ENCODE data around the gene ADGRG1. TPM values are rescaled to one million over a fixed set of nuclear protein-coding genes. Genes with fewer than 3 reads are reported as not detected.

ADGRG1 gene
- total RNA-seq, 4 donors from 2014 or later = 6.5 to 87.0 (median 7.8) TPM

DNA sequence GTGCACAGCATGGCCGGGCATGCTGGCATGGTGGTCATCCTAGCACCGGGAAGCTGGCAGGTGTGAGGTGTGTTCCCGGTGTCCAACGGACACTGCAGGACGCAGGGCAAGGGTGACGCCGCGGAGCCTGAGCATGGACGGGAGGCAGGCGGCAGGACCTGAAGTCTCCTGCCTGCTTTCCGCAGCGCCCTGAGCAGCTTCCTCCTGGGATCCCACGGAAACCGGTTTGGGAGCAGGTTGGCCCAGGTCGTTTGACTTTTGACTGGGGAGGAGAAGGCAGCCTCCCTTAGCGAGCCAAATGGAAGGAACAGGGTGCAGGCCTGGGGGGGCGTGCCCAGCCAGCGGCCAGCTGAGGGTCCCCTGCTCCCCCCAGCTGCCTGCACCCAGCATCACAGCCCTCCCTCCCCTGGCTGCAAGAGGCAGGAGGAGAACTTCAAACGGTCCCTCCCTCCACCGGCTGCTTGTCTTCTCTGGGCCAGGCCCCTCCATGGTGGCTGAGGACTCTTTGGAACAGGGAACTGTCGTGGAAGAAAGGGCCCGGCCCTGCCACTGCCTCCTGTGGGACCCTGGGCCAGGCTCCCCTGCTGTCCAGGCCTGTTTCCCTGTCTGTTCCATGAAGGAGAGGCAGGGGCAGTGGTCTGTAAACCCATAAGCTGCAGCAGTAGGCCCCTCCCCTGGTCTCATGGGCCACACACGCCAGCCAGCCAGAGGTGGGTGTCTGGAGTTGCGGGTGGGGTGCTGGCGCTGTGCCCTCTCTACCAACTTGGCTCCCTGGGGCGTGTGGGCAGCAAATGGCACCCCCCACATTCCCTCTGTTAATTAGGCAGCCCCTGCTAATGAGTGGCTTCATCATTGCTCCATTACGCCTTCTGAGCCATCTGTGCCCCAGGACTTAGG, 7.8 kb upstream of the ADGRG1 start:
- intact Hi-C loops (cut with DNase I; ENCODE audit: low total_unique reads) = no loop called here
- TF ChIP-seq, protein P1, sequence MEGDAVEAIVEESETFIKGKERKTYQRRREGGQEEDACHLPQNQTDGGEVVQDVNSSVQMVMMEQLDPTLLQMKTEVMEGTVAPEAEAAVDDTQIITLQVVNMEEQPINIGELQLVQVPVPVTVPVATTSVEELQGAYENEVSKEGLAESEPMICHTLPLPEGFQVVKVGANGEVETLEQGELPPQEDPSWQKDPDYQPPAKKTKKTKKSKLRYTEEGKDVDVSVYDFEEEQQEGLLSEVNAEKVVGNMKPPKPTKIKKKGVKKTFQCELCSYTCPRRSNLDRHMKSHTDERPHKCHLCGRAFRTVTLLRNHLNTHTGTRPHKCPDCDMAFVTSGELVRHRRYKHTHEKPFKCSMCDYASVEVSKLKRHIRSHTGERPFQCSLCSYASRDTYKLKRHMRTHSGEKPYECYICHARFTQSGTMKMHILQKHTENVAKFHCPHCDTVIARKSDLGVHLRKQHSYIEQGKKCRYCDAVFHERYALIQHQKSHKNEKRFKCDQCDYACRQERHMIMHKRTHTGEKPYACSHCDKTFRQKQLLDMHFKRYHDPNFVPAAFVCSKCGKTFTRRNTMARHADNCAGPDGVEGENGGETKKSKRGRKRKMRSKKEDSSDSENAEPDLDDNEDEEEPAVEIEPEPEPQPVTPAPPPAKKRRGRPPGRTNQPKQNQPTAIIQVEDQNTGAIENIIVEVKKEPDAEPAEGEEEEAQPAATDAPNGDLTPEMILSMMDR (IDR thresholded peaks at IDR 0.05) = no peak
- no peak for TF ChIP-seq POLR2A (IDR thresholded peaks at IDR 0.05)
- H3K4me1 ChIP-seq = peaks cover 0 to 16% of the 10 kb centered on the region in 2 donors
- no peaks in the 10 kb centered on the region for H3K9me3 ChIP-seq
- no peaks in the 10 kb centered on the region for H3K36me3 ChIP-seq
- peak; percentile 11 to 12 for DNase-seq
- no peaks in the 10 kb centered on the region for H3K27me3 ChIP-seq
- no peak overlapping the region for H3K27ac ChIP-seq
- no peak overlapping the region for H3K4me3 ChIP-seq

DNA sequence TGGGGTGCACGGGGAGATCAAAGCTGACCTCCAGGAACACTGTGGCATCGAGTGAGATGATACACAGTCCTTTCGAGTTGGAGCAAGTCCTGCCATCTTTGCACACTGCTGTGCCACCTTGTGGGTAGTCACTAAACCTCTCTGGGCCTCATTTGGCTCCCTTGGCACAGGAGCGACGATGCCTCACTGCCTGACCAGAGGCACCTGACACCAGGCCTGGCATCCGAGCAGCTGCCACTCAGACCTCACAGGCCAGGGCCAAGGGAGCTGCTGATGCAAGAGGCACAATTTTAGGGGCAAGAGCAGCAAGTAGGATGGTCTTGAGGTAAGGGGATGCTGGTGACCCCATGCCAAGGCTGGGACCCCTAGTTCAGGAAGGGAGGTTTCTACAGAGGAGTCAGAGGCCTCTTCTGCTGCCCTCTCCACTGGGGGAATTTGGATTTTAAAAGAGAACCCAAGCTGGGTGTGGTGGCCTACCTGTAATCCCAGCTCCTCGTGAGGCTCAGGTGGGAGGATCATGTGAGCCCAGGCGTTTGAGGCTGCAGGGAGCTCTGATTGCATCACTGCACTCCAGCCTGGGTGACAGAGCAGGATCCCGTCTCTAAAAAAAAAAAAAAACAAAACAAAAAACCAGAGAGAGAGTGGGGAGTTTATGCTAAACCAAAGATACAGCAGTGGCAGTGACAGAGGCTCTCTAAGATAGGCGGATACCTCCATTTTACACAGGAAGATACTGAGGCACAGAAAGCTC, 6.7 kb upstream of the ADGRG1 start:
- peaks cover 0 to 16% of the 10 kb centered on the region in 2 donors for H3K4me1 ChIP-seq
- peak in 1 of 2 donors; percentile 12 for DNase-seq
- H3K27ac ChIP-seq = no peak overlapping the region

DNA sequence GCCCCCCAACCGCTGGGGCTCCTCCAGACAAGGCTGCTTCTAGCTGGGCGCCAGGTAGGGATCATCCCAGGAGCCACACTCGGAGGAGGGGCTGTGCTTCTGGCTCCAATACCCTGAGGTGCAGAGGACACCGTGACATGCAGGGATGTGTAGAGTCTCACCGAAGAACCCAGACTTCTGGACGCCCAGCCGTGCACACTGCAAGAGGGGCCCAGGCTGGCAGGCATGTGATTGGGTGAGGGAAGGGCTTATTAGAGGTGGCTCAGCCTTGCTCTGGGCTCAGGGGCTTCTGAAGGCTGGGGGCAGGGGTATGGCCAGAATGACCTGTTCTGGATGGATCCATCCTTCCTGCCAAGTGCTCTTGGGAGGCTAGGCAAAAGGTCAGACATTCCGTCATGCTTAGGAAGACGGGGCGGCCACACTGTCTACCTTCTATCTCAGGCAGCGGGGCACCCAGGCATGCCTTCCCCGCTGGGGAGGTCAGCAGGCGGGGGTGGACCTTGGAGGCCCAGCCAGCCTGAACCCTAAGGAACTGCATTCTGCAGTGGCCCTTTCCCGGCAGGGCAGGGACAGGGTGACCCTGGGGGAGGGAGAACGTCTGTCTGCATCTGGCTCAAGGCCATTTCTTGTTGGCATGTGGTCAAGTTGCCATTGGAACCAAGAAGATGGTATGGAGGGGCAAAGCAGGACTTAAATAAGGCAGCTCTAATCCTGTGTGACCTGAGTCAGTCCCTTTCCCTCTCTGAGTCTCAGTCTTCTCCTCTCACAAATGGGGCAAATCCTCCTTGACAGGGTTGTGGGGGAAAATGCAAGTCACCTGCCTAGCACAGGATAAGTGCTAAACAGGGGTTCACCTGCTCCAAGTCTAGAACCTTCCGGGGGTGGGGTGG, 5.8 kb upstream of the ADGRG1 start:
- peak in 1 of 2 donors; percentile 17 for DNase-seq
- no peak overlapping the region for H3K4me3 ChIP-seq

More for the DNA sequence above, 6.7 kb upstream of the ADGRG1 start:
- Histone ChIP-seq H3K27me3 (no peaks in the 10 kb centered on the region), H3K9me3 (no peaks in the 10 kb centered on the region), H3K36me3 (no peaks in the 10 kb centered on the region), H3K4me3 (no peak overlapping the region)
- intact Hi-C loops (cut with DNase I; ENCODE audit: low total_unique reads) = no loop called here
- TF ChIP-seq POLR2A (IDR thresholded peaks at IDR 0.05) = no peak
- TF ChIP-seq, protein P1 (IDR thresholded peaks at IDR 0.05) = no peak

DNA sequence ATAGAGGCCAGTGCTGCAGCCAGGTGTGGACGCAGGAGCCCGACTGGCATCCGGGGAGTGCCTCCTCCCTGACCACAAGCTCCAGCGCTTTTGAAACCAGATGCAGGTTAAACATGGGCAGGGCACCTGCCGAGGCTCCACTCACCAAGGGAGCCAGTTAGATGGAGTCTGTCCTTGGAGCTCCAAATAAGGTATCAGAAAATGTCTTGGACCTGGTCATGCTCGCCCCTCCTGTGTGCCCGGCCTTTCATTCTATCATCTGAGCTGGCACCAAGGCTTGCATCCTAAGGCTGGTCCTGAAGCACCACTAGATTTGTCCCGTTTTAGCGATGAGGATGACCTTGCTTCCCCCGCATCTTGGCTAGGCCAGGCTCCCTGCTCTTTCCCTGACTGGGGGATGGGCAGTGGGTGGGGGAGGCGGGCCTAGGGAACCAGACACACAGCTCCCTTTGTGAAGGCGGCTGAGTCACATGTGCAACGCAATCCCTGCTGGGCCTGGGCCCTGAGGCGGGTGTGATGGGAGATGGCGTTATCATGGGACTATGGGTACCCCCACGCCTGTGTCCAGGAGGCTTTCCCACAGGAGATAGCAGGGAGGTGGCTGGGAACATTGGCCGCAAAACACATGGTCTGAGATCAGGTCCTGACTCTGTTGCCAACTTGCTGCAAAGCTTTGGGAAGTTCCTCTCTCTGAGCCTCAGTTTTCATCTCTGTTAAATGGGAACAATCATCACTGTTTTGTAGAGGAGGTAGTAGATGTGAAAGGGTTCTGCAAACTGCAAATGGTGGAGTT, 5.0 kb upstream of the ADGRG1 start:
- Histone ChIP-seq H3K36me3 (no peaks in the 10 kb centered on the region), H3K4me1 (peaks cover 5 to 20% of the 10 kb centered on the region in 2 donors), H3K4me3 (no peak overlapping the region), H3K9me3 (no peaks in the 10 kb centered on the region), H3K27me3 (no peaks in the 10 kb centered on the region), H3K27ac (peak overlapping the region; percentile 30 to 56)
- TF ChIP-seq, protein P1 (IDR thresholded peaks at IDR 0.05) = no peak
- TF ChIP-seq POLR2A (IDR thresholded peaks at IDR 0.05) = no peak
- DNase-seq = peak; percentile 70 to 71
- intact Hi-C loops (cut with DNase I; ENCODE audit: low total_unique reads) = no loop called here

More for the DNA sequence above, 5.8 kb upstream of the ADGRG1 start:
- H3K36me3 ChIP-seq = no peaks in the 10 kb centered on the region
- intact Hi-C loops (cut with DNase I; ENCODE audit: low total_unique reads) = no loop called here
- no peaks in the 10 kb centered on the region for H3K27me3 ChIP-seq
- H3K9me3 ChIP-seq = no peaks in the 10 kb centered on the region
- TF ChIP-seq, protein P1 (IDR thresholded peaks at IDR 0.05) = no peak
- TF ChIP-seq POLR2A (IDR thresholded peaks at IDR 0.05) = no peak
- peak overlapping the region in 1 of 2 donors; percentile 17 for H3K27ac ChIP-seq
- H3K4me1 ChIP-seq = peaks cover 0 to 16% of the 10 kb centered on the region in 2 donors

Measured in uterus (tissue), 4 donors.